ENCODE results near the gene ZNF74. TPM values are rescaled to one million over a fixed set of nuclear protein-coding genes. Genes with fewer than 3 reads are reported as not detected.

The ZNF74 gene
- total and polyA plus RNA-seq, 2 experiments from 2014 or later = 24.4 to 90.9 TPM

GRCh38 chr22:20438427-20438677 lies 44.4 kb downstream of the ZNF74 start:
- DNase-seq (ENCODE audit: low read depth in 1 of 2, low spot score in 1 of 2) = no peak
- Histone ChIP-seq H3K9me3 (ENCODE audit: low read depth) (no peaks in the 10 kb centered on the region), H3K36me3 (peaks cover 3% of the 10 kb centered on the region), H3K4me1 (ENCODE audit: low read depth) (peaks cover 6% of the 10 kb centered on the region), H3K27me3 (peaks cover 8% of the 10 kb centered on the region), H3K4me3 (peak overlapping the region; percentile 59), H3K27ac (no peak overlapping the region)
- TF ChIP-seq, protein P1, sequence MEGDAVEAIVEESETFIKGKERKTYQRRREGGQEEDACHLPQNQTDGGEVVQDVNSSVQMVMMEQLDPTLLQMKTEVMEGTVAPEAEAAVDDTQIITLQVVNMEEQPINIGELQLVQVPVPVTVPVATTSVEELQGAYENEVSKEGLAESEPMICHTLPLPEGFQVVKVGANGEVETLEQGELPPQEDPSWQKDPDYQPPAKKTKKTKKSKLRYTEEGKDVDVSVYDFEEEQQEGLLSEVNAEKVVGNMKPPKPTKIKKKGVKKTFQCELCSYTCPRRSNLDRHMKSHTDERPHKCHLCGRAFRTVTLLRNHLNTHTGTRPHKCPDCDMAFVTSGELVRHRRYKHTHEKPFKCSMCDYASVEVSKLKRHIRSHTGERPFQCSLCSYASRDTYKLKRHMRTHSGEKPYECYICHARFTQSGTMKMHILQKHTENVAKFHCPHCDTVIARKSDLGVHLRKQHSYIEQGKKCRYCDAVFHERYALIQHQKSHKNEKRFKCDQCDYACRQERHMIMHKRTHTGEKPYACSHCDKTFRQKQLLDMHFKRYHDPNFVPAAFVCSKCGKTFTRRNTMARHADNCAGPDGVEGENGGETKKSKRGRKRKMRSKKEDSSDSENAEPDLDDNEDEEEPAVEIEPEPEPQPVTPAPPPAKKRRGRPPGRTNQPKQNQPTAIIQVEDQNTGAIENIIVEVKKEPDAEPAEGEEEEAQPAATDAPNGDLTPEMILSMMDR (IDR thresholded peaks at IDR 0.05; ENCODE audit: low read depth, low read length) = no peak

- Histone ChIP-seq H3K27ac (no peak overlapping the region), H3K4me3 (peak overlapping the region; percentile 59), H3K9me3 (ENCODE audit: low read depth) (no peaks in the 10 kb centered on the region), H3K4me1 (ENCODE audit: low read depth) (peaks cover 6% of the 10 kb centered on the region), H3K36me3 (peaks cover 3% of the 10 kb centered on the region), H3K27me3 (peaks cover 4% of the 10 kb centered on the region)
- TF ChIP-seq, protein P1 (IDR thresholded peaks at IDR 0.05; ENCODE audit: low read depth, low read length) = peak; percentile 28
- peak in 1 of 2 donors; percentile 43 for DNase-seq (ENCODE audit: low read depth in 1 of 2, low spot score in 1 of 2)
Observed at GRCh38 chr22:20438678-20439492, 44.9 kb downstream of the ZNF74 start.

GRCh38 chr22:20439556-20439927 lies 45.6 kb downstream of the ZNF74 start:
- H3K36me3 ChIP-seq = peaks cover 3% of the 10 kb centered on the region
- H3K27ac ChIP-seq = no peak overlapping the region
- H3K27me3 ChIP-seq = peaks cover 3% of the 10 kb centered on the region
- H3K9me3 ChIP-seq (ENCODE audit: low read depth) = no peaks in the 10 kb centered on the region
- TF ChIP-seq, protein P1 (IDR thresholded peaks at IDR 0.05; ENCODE audit: low read depth, low read length) = no peak
- H3K4me1 ChIP-seq (ENCODE audit: low read depth) = peaks cover 6% of the 10 kb centered on the region
- H3K4me3 ChIP-seq = no peak overlapping the region
- DNase-seq (ENCODE audit: low read depth in 1 of 2, low spot score in 1 of 2) = no peak

- TF ChIP-seq, protein P1 (IDR thresholded peaks at IDR 0.05; ENCODE audit: low read depth, low read length) = no peak
- DNase-seq (ENCODE audit: low read depth in 1 of 2, low spot score in 1 of 2) = no peak
- H3K4me1 ChIP-seq (ENCODE audit: low read depth) = peaks cover 6% of the 10 kb centered on the region
- no peak overlapping the region for H3K4me3 ChIP-seq
- peaks cover 6% of the 10 kb centered on the region for H3K36me3 ChIP-seq
- no peak overlapping the region for H3K27ac ChIP-seq
- H3K27me3 ChIP-seq = peaks cover 3% of the 10 kb centered on the region
- no peaks in the 10 kb centered on the region for H3K9me3 ChIP-seq (ENCODE audit: low read depth)
Observed at GRCh38 chr22:20439928-20440575, 46.1 kb downstream of the ZNF74 start.

GRCh38 chr22:20440637-20441591 lies 47.0 kb downstream of the ZNF74 start:
- TF ChIP-seq, protein P1 (IDR thresholded peaks at IDR 0.05; ENCODE audit: low read depth, low read length) = no peak
- no peak for DNase-seq (ENCODE audit: low read depth in 1 of 2, low spot score in 1 of 2)
- Histone ChIP-seq H3K4me3 (no peak overlapping the region), H3K27me3 (no peaks in the 10 kb centered on the region), H3K9me3 (ENCODE audit: low read depth) (no peaks in the 10 kb centered on the region), H3K36me3 (peaks cover 14% of the 10 kb centered on the region), H3K4me1 (ENCODE audit: low read depth) (peaks cover 6% of the 10 kb centered on the region), H3K27ac (no peak overlapping the region)
